DND-41 (cell line): ENCODE data around the gene TTC5.

Source experiments
- ATAC-seq: fragments of 200-7000 bp; cut with Tn5 transposase; 3 replicates; pipeline ENCODE4 v1.9.1; 2021; ENCODE audit warnings: low read depth; ENCODE audit not compliant: insufficient read depth
- DNase-seq: peaks from one replicate; pipeline ENCODE4 v3.0.0-alpha.2; 2020
- H2AFZ ChIP-seq: 2 replicates; pipeline ENCODE4 v1.6.0; 2012; ENCODE audit warnings: low read depth, low read length
- H3K27ac ChIP-seq: 2 replicates; pipeline ENCODE4 v1.5.1; 2012; ENCODE audit warnings: low read length, inconsistent platforms
- H3K27me3 ChIP-seq: fragments of 200-600 bp; sonication (generic); 2 replicates; pipeline ENCODE4 v1.6.0; 2012; ENCODE audit warnings: low read length, mild to moderate bottlenecking, inconsistent platforms; ENCODE audit not compliant: insufficient read depth, poor library complexity
- H3K36me3 ChIP-seq: 2 replicates; pipeline ENCODE4 v1.5.1; 2012; ENCODE audit warnings: low read length, inconsistent platforms; ENCODE audit not compliant: insufficient read depth
- H3K4me1 ChIP-seq: 2 replicates; pipeline ENCODE4 v1.5.1; 2012; ENCODE audit warnings: mild to moderate bottlenecking, low read length; ENCODE audit not compliant: insufficient read depth
- H3K4me2 ChIP-seq: 2 replicates; pipeline ENCODE4 v1.6.0; 2012; ENCODE audit warnings: mild to moderate bottlenecking, moderate library complexity, low read length, inconsistent platforms; ENCODE audit not compliant: insufficient read depth
- H3K4me3 ChIP-seq, 2 experiments: fragments of 200-600 bp in 1 of 2; shearing (Covaris generic) in 1 of 2; 2 replicates each; pipeline ENCODE4 v1.5.1; 2012 to 2016; ENCODE audit warnings: inconsistent platforms in 2 of 2, low read length in 2 of 2, mild to moderate bottlenecking in 2 of 2, low read depth in 1 of 2, moderate library complexity in 1 of 2
- H3K79me2 ChIP-seq: 2 replicates; pipeline ENCODE4 v1.6.0; 2012; ENCODE audit warnings: low read length, inconsistent platforms; ENCODE audit not compliant: insufficient read depth
- H3K9ac ChIP-seq: 2 replicates; pipeline ENCODE4 v1.6.0; 2012; ENCODE audit warnings: low read depth, mild to moderate bottlenecking, inconsistent platforms, low read length, moderate library complexity
- H3K9me3 ChIP-seq: 2 replicates; pipeline ENCODE4 v1.5.1; 2012; ENCODE audit warnings: low read length, moderate library complexity, mild to moderate bottlenecking, inconsistent platforms; ENCODE audit not compliant: insufficient read depth, severe bottlenecking
- H4K20me1 ChIP-seq: 2 replicates; pipeline ENCODE4 v1.6.0; 2012; ENCODE audit warnings: low read length; ENCODE audit not compliant: insufficient read depth
- EZH2 ChIP-seq: IDR thresholded peaks from 3 replicates; pipeline ENCODE4 v1.6.1; 2012; ENCODE audit warnings: borderline replicate concordance, low read depth, mild to moderate bottlenecking, moderate library complexity, low read length, inconsistent platforms; ENCODE audit not compliant: severe bottlenecking
- TF ChIP-seq, protein P1 (sequence below): IDR thresholded peaks from 2 replicates; pipeline ENCODE4 v1.5.1; 2012; ENCODE audit warnings: borderline replicate concordance, low read length, moderate library complexity, mild to moderate bottlenecking; ENCODE audit not compliant: poor library complexity, severe bottlenecking; ENCODE audit errors: extremely low read depth

The TTC5 gene

GRCh38 chr14:20262642-20263128 lies 43.1 kb downstream of the TTC5 start:
- H3K9ac ChIP-seq: no peak overlapping the region
- DNase-seq (no peak), ATAC-seq (no peak)
- no peak overlapping the region for H3K4me3 ChIP-seq
- H3K27ac ChIP-seq: no peak overlapping the region
- no peaks in the 10 kb centered on the region for H3K79me2 ChIP-seq
- H3K9me3 ChIP-seq: no peaks in the 10 kb centered on the region
- H2AFZ ChIP-seq: no peak overlapping the region
- H3K4me1 ChIP-seq: no peaks in the 10 kb centered on the region
- H3K36me3 ChIP-seq: no peaks in the 10 kb centered on the region
- H3K27me3 ChIP-seq: no peaks in the 10 kb centered on the region
- no peak overlapping the region for H3K4me2 ChIP-seq
- TF ChIP-seq, protein P1, sequence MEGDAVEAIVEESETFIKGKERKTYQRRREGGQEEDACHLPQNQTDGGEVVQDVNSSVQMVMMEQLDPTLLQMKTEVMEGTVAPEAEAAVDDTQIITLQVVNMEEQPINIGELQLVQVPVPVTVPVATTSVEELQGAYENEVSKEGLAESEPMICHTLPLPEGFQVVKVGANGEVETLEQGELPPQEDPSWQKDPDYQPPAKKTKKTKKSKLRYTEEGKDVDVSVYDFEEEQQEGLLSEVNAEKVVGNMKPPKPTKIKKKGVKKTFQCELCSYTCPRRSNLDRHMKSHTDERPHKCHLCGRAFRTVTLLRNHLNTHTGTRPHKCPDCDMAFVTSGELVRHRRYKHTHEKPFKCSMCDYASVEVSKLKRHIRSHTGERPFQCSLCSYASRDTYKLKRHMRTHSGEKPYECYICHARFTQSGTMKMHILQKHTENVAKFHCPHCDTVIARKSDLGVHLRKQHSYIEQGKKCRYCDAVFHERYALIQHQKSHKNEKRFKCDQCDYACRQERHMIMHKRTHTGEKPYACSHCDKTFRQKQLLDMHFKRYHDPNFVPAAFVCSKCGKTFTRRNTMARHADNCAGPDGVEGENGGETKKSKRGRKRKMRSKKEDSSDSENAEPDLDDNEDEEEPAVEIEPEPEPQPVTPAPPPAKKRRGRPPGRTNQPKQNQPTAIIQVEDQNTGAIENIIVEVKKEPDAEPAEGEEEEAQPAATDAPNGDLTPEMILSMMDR: no peak
- TF ChIP-seq EZH2: no peak
- no peaks in the 10 kb centered on the region for H4K20me1 ChIP-seq

GRCh38 chr14:20247646-20248246 lies 58.0 kb downstream of the TTC5 start:
- Histone ChIP-seq H2AFZ (no peak overlapping the region), H3K9me3 (no peaks in the 10 kb centered on the region), H3K4me3 (no peak overlapping the region), H3K4me1 (no peaks in the 10 kb centered on the region), H3K9ac (no peak overlapping the region), H3K79me2 (no peaks in the 10 kb centered on the region), H4K20me1 (no peaks in the 10 kb centered on the region), H3K27me3 (no peaks in the 10 kb centered on the region), H3K36me3 (no peaks in the 10 kb centered on the region), H3K4me2 (no peak overlapping the region), H3K27ac (no peak overlapping the region)
- DNase-seq (no peak), ATAC-seq (no peak; the same call in 2 of the 3 replicates)
- no peak for TF ChIP-seq EZH2
- TF ChIP-seq, protein P1: peak; percentile 53
